ENCODE measurements around the gene KLHL42.
"Not testable (repeated sequence)": the region's sequence is repeated elsewhere in the genome, so short reads cannot be mapped to it uniquely, and the experiment has no call there.

The KLHL42 gene, protein sequence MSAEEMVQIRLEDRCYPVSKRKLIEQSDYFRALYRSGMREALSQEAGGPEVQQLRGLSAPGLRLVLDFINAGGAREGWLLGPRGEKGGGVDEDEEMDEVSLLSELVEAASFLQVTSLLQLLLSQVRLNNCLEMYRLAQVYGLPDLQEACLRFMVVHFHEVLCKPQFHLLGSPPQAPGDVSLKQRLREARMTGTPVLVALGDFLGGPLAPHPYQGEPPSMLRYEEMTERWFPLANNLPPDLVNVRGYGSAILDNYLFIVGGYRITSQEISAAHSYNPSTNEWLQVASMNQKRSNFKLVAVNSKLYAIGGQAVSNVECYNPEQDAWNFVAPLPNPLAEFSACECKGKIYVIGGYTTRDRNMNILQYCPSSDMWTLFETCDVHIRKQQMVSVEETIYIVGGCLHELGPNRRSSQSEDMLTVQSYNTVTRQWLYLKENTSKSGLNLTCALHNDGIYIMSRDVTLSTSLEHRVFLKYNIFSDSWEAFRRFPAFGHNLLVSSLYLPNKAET

GRCh38 chr12:27779920-27780611 is at the start of gene KLHL42, which contains the start of gene MANSC4:
Gene KLHL42 (plus strand): TSS chr12:27780233. CDS start chr12:27780331, 98 bp downstream.
Gene MANSC4 (minus strand): TSS chr12:27780236. CDS start chr12:27771276, 8,960 bp downstream.
- peaks cover 21% of the 10 kb centered on the region for H3K4me1 Mint-ChIP-seq (ENCODE audit: low read depth)
- H3K36me3 Mint-ChIP-seq (ENCODE audit: low read depth) = peaks cover 6% of the 10 kb centered on the region
- intact Hi-C loops (cut with micrococcal nuclease) = no loop called here
- H3K4me3 Mint-ChIP-seq = peak within 1 kb of the TSS; percentile 82
- peaks cover 7% of the 10 kb centered on the region for H3K27me3 Mint-ChIP-seq
- peak within 1 kb of the TSS; percentile 65 for H3K27ac Mint-ChIP-seq
- no peaks in the 10 kb centered on the region for H3K9me3 Mint-ChIP-seq

- Mint-ChIP-seq H3K27ac (no peak overlapping the region), H3K4me1 (ENCODE audit: low read depth) (no peaks in the 10 kb centered on the region), H3K4me3 (no peak overlapping the region), H3K36me3 (ENCODE audit: low read depth) (peaks cover 46% of the 10 kb centered on the region), H3K9me3 (no peaks in the 10 kb centered on the region), H3K27me3 (no peaks in the 10 kb centered on the region)
- intact Hi-C loops (cut with micrococcal nuclease) = loop anchor here (2.0 to 5.0 kb wide), 2 partner anchors 209 to 1140 kb away; no protein-coding TSS in a partner anchor
Observed at GRCh38 chr12:27732281-27732680, 47.8 kb upstream of the KLHL42 start.

GRCh38 chr12:27733052-27733656 is 46.9 kb upstream of the KLHL42 start:
- Mint-ChIP-seq H3K27ac (no peak overlapping the region), H3K36me3 (ENCODE audit: low read depth) (peaks cover 50% of the 10 kb centered on the region), H3K4me1 (ENCODE audit: low read depth) (no peaks in the 10 kb centered on the region), H3K9me3 (no peaks in the 10 kb centered on the region), H3K4me3 (no peak overlapping the region), H3K27me3 (no peaks in the 10 kb centered on the region)
- intact Hi-C loops (cut with micrococcal nuclease) = loop anchor here (1.0 to 5.0 kb wide), 3 partner anchors 88 to 1139 kb away; no protein-coding TSS in a partner anchor

- peaks cover 56% of the 10 kb centered on the region for H3K36me3 Mint-ChIP-seq (ENCODE audit: low read depth)
- no peak overlapping the region for H3K4me3 Mint-ChIP-seq
- intact Hi-C loops (cut with micrococcal nuclease) = loop anchor here (1.0 to 5.0 kb wide), 3 partner anchors 88 to 1139 kb away; no protein-coding TSS in a partner anchor
- H3K9me3 Mint-ChIP-seq = no peaks in the 10 kb centered on the region
- H3K27me3 Mint-ChIP-seq = no peaks in the 10 kb centered on the region
- H3K4me1 Mint-ChIP-seq (ENCODE audit: low read depth) = no peaks in the 10 kb centered on the region
- no peak overlapping the region for H3K27ac Mint-ChIP-seq
Observed at GRCh38 chr12:27733791-27734190, 46.2 kb upstream of the KLHL42 start.

- H3K9me3 Mint-ChIP-seq; H3K4me1 Mint-ChIP-seq (ENCODE audit: low read depth); H3K4me3 Mint-ChIP-seq; H3K27me3 Mint-ChIP-seq; H3K27ac Mint-ChIP-seq: not testable (repeated sequence)
- H3K36me3 Mint-ChIP-seq (ENCODE audit: low read depth) = peaks cover 61% of the 10 kb centered on the region
- intact Hi-C loops (cut with micrococcal nuclease) = loop anchor here (5.0 kb wide), 1 partner anchor 1138 kb away; no protein-coding TSS in a partner anchor
Observed at GRCh38 chr12:27734321-27734720, 45.7 kb upstream of the KLHL42 start.

GRCh38 chr12:27743601-27744000 is 36.4 kb upstream of the KLHL42 start:
- Mint-ChIP-seq H3K4me1 (ENCODE audit: low read depth) (no peaks in the 10 kb centered on the region), H3K36me3 (ENCODE audit: low read depth) (peaks cover 75% of the 10 kb centered on the region), H3K9me3 (no peaks in the 10 kb centered on the region), H3K27ac (no peak overlapping the region), H3K27me3 (no peaks in the 10 kb centered on the region), H3K4me3 (no peak overlapping the region)
- intact Hi-C loops (cut with micrococcal nuclease) = no loop called here

DNA sequence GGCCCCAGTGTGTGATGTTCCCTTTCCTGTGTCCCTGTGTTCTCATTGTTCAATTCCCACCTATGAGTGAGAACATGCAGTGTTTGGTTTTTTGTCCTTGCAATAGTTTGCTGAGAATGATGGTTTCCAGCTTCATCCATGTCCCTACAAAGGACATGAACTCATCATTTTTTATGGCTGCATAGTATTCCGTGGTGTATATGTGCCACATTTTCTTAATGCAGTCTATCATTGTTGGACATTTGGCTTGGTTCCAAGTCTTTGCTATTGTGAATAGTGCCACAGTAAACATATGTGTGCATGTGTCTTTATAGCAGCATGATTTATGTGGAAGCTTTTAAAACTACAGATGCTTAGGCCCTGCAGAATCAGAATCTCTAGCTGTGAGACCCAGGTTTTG is 34.3 kb upstream of the KLHL42 start:
- H3K27ac Mint-ChIP-seq; H3K27me3 Mint-ChIP-seq; intact Hi-C loops (cut with micrococcal nuclease); H3K4me1 Mint-ChIP-seq (ENCODE audit: low read depth); H3K4me3 Mint-ChIP-seq; H3K9me3 Mint-ChIP-seq: not testable (repeated sequence)
- peaks cover 58% of the 10 kb centered on the region for H3K36me3 Mint-ChIP-seq (ENCODE audit: low read depth)

GRCh38 chr12:27747111-27747820 is 32.8 kb upstream of the KLHL42 start:
- Mint-ChIP-seq H3K27ac (no peak overlapping the region), H3K27me3 (no peaks in the 10 kb centered on the region), H3K4me3 (no peak overlapping the region), H3K36me3 (ENCODE audit: low read depth) (peaks cover 63% of the 10 kb centered on the region), H3K4me1 (ENCODE audit: low read depth) (no peaks in the 10 kb centered on the region), H3K9me3 (no peaks in the 10 kb centered on the region)
- intact Hi-C loops (cut with micrococcal nuclease) = no loop called here

- H3K27ac Mint-ChIP-seq = no peak overlapping the region
- peaks cover 57% of the 10 kb centered on the region for H3K36me3 Mint-ChIP-seq (ENCODE audit: low read depth)
- no peaks in the 10 kb centered on the region for H3K27me3 Mint-ChIP-seq
- H3K4me1 Mint-ChIP-seq (ENCODE audit: low read depth) = no peaks in the 10 kb centered on the region
- intact Hi-C loops (cut with micrococcal nuclease) = no loop called here
- no peaks in the 10 kb centered on the region for H3K9me3 Mint-ChIP-seq
- no peak overlapping the region for H3K4me3 Mint-ChIP-seq
Observed at GRCh38 chr12:27751386-27752047, 28.5 kb upstream of the KLHL42 start.

DNA sequence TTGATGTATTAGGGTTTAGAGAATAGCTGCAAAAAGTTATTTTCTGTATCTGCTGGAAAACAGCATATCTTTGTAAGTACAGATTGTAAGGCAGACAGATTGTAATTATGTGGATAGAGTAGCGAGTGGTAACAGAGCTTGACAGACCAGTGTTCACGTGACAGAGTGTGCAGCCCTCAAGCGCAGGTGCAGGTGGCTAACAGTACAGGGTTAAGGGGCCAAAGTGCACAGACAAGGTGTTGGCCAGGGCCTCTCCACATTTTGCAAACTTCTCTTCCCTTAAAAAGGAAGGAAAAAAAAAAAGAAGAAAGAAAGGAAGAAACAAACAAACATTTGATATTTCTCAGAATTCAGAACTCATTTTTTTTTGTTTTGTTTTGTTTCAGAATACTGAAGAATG is 25.2 kb upstream of the KLHL42 start:
- H3K36me3 Mint-ChIP-seq (ENCODE audit: low read depth) = peaks cover 46% of the 10 kb centered on the region
- H3K27ac Mint-ChIP-seq = no peak overlapping the region
- intact Hi-C loops (cut with micrococcal nuclease) = no loop called here
- H3K4me1 Mint-ChIP-seq (ENCODE audit: low read depth) = no peaks in the 10 kb centered on the region
- H3K27me3 Mint-ChIP-seq = no peaks in the 10 kb centered on the region
- H3K4me3 Mint-ChIP-seq = no peak overlapping the region
- H3K9me3 Mint-ChIP-seq = no peaks in the 10 kb centered on the region

DNA sequence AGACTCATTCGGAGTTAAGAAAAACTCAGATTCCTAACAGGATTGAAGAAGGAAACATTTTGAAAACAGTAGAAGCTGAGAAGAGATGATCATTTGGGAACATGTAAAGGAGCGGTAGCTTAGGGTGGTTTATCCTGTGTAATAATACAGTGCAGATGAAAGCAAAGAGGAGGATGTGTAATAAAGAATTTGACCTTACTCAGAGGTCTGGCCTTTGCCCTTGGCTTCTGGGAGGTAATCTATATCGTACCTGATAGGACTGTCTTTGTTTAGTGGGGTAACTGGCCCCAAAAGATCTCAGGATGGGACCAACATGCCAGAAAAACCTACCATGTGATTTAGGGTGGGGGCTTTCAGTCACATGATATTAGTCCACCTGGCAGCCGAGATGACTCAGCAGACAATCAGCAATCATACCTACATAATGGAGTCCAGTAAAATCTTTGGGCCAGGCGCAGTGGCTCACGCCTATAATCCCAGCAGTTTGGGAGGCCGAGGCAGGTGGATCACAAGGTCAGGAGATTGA is 23.3 kb upstream of the KLHL42 start:
- H3K36me3 Mint-ChIP-seq (ENCODE audit: low read depth) = peaks cover 40% of the 10 kb centered on the region
- intact Hi-C loops (cut with micrococcal nuclease) = no loop called here
- no peaks in the 10 kb centered on the region for H3K27me3 Mint-ChIP-seq
- no peak overlapping the region for H3K27ac Mint-ChIP-seq
- no peaks in the 10 kb centered on the region for H3K4me1 Mint-ChIP-seq (ENCODE audit: low read depth)
- H3K9me3 Mint-ChIP-seq = no peaks in the 10 kb centered on the region
- no peak overlapping the region for H3K4me3 Mint-ChIP-seq

DNA sequence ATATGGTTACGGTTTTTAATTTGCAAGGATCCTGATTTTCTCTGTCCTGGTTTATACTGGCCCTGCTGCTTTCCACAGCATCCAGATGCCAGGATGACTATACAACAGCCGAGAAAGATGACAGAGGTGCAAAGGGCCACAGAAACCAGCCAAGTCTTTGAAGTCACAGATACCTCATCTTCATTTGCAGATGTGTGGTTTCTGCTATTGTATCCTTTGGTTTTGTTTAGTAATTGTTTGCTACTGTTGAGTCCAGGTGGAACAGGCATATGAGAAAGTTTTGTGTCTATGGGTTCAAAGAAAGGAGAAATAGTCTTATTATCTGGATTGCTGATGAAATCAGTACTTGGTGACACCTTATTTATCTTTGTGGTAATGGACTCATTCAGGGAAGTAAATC is 17.3 kb upstream of the KLHL42 start:
- Mint-ChIP-seq H3K27me3 (no peaks in the 10 kb centered on the region), H3K9me3 (no peaks in the 10 kb centered on the region), H3K4me1 (ENCODE audit: low read depth) (no peaks in the 10 kb centered on the region), H3K27ac (no peak overlapping the region), H3K36me3 (ENCODE audit: low read depth) (no peaks in the 10 kb centered on the region), H3K4me3 (no peak overlapping the region)
- intact Hi-C loops (cut with micrococcal nuclease) = no loop called here

DNA sequence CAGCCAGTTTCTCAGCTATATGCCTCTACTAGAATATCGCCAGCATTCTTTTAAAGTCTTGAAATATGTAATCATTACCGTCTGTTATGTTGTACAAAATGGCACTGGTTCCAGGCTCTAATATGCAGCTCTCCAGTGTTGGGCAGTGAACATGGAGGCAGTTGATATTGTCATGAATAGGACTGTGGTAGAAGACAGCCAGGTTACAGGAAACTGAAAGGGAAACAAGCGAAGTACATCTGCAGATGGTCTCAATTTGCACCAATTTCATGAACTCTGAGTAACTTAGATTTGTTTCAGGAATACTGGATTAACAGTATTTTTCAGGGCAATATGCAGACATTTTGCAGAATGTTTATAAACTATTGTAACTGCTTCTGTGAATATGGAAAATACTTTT is 13.4 kb upstream of the KLHL42 start:
- Mint-ChIP-seq H3K27me3 (no peaks in the 10 kb centered on the region), H3K4me1 (ENCODE audit: low read depth) (no peaks in the 10 kb centered on the region), H3K36me3 (ENCODE audit: low read depth) (no peaks in the 10 kb centered on the region), H3K4me3 (no peak overlapping the region), H3K27ac (no peak overlapping the region), H3K9me3 (no peaks in the 10 kb centered on the region)
- intact Hi-C loops (cut with micrococcal nuclease) = no loop called here
